ENCODE data around the gene TOP3B.

Gene TOP3B

DNA sequence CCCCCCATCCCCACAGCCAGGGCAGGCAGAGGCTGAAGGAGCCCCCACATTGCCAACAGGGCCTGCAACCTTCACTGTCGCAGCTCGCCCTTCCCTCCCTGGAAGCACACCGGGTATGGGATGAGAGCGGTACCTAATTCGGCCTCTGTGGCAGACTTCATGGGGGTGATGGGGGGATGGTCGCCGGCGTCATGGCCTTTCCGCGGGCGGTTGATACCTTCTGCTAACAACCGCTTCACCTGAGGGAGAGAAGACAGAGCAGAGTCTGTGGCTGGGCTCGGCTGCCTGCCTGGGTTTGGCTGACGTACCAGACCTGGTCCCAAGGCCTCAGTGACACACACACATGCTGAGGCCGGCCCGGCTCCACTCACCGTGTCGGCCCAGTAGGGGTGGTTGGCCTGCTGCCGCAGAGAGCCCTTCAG, 18.8 kb downstream of the TOP3B start:
- no peaks in the 10 kb centered on the region for H4K20me1 ChIP-seq (ENCODE audit: low read depth, low read length)
- H3F3A ChIP-seq (ENCODE audit: insufficient read depth), result no peaks in the 10 kb centered on the region
- no peak overlapping the region for H3K4me2 ChIP-seq (ENCODE audit: low read depth, low read length, poor library complexity, severe bottlenecking)
- TF ChIP-seq, protein P1, sequence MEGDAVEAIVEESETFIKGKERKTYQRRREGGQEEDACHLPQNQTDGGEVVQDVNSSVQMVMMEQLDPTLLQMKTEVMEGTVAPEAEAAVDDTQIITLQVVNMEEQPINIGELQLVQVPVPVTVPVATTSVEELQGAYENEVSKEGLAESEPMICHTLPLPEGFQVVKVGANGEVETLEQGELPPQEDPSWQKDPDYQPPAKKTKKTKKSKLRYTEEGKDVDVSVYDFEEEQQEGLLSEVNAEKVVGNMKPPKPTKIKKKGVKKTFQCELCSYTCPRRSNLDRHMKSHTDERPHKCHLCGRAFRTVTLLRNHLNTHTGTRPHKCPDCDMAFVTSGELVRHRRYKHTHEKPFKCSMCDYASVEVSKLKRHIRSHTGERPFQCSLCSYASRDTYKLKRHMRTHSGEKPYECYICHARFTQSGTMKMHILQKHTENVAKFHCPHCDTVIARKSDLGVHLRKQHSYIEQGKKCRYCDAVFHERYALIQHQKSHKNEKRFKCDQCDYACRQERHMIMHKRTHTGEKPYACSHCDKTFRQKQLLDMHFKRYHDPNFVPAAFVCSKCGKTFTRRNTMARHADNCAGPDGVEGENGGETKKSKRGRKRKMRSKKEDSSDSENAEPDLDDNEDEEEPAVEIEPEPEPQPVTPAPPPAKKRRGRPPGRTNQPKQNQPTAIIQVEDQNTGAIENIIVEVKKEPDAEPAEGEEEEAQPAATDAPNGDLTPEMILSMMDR (IDR thresholded peaks at IDR 0.05; ENCODE audit: insufficient read depth, low read length, poor library complexity, severe bottlenecking), result no peak
- TF ChIP-seq EZH2phosphoT487 (conservative IDR thresholded peaks at IDR 0.05; ENCODE audit: low read length), result no peak
- H3K36me3 ChIP-seq (ENCODE audit: low read length), result no peaks in the 10 kb centered on the region
- H3K4me3 ChIP-seq (ENCODE audit: insufficient read depth, low read length, poor library complexity, severe bottlenecking), result no peak overlapping the region
- no peaks in the 10 kb centered on the region for H3K9me3 ChIP-seq (ENCODE audit: insufficient read depth, low read length)
- H3K27ac ChIP-seq (ENCODE audit: low read depth, low read length), result no peak overlapping the region
- no peak overlapping the region for H2AFZ ChIP-seq (ENCODE audit: low read depth, low read length, severe bottlenecking)
- no peaks in the 10 kb centered on the region for H3K27me3 ChIP-seq (ENCODE audit: low read length)
- no peaks in the 10 kb centered on the region for H3K79me2 ChIP-seq (ENCODE audit: insufficient read depth, low read length)
- no peak overlapping the region for H3K9ac ChIP-seq (ENCODE audit: low read length)
- H3K9me2 ChIP-seq (replicated peaks; ENCODE audit: insufficient read depth, low read length), result no peaks in the 10 kb centered on the region

DNA sequence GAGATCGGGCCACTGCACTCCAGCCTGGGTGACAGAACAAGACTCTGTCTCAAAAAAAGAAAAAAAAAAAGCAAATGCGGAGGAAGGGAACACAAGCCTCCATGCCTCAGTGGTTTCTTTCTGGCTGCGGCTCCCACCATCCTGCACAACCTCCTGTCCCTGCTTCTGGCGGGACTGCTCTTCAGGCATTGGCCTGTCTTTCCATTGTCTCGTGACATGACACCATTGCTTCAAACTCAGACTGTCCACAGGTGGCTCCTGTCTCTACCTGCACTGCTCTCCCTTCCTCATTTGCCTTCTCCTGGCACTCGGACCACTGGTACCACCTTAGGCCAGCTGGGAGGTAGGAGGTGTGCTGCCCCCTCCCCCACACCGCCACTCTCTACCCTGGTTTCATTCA, 19.3 kb downstream of the TOP3B start:
- TF ChIP-seq, protein P1 (IDR thresholded peaks at IDR 0.05; ENCODE audit: insufficient read depth, low read length, poor library complexity, severe bottlenecking), result no peak
- no peak for TF ChIP-seq EZH2phosphoT487 (conservative IDR thresholded peaks at IDR 0.05; ENCODE audit: low read length)
- H3K4me3 ChIP-seq (ENCODE audit: insufficient read depth, low read length, poor library complexity, severe bottlenecking), result no peak overlapping the region
- H3K4me2 ChIP-seq (ENCODE audit: low read depth, low read length, poor library complexity, severe bottlenecking), result no peak overlapping the region
- H3K9ac ChIP-seq (ENCODE audit: low read length), result no peak overlapping the region
- no peaks in the 10 kb centered on the region for H3K27me3 ChIP-seq (ENCODE audit: low read length)
- H3K9me3 ChIP-seq (ENCODE audit: insufficient read depth, low read length), result no peaks in the 10 kb centered on the region
- no peaks in the 10 kb centered on the region for H3K36me3 ChIP-seq (ENCODE audit: low read length)
- no peaks in the 10 kb centered on the region for H3F3A ChIP-seq (ENCODE audit: insufficient read depth)
- H3K9me2 ChIP-seq (replicated peaks; ENCODE audit: insufficient read depth, low read length), result no peaks in the 10 kb centered on the region
- no peaks in the 10 kb centered on the region for H3K79me2 ChIP-seq (ENCODE audit: insufficient read depth, low read length)
- H4K20me1 ChIP-seq (ENCODE audit: low read depth, low read length), result no peaks in the 10 kb centered on the region
- H3K27ac ChIP-seq (ENCODE audit: low read depth, low read length), result no peak overlapping the region
- H2AFZ ChIP-seq (ENCODE audit: low read depth, low read length, severe bottlenecking), result no peak overlapping the region

DNA sequence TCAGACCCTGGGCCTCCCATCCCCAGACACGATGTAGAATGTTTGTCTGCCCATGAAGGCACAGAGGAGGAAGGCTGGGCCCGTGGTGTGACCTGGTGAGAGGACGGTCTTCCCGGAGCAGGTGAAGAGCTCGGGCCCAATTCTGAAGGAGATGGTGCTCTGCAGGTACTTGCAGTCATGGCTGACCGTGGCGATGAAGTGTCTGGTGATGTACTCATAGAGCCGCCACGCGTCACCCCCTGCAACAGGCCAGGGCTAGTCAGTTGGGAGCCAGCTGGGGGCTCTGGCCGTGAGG, 20.0 kb downstream of the TOP3B start:
- no peaks in the 10 kb centered on the region for H3K27me3 ChIP-seq (ENCODE audit: low read length)
- no peak overlapping the region for H3K9ac ChIP-seq (ENCODE audit: low read length)
- no peak overlapping the region for H3K27ac ChIP-seq (ENCODE audit: low read depth, low read length)
- H3K9me3 ChIP-seq (ENCODE audit: insufficient read depth, low read length), result no peaks in the 10 kb centered on the region
- H2AFZ ChIP-seq (ENCODE audit: low read depth, low read length, severe bottlenecking), result no peak overlapping the region
- H3K4me2 ChIP-seq (ENCODE audit: low read depth, low read length, poor library complexity, severe bottlenecking), result no peak overlapping the region
- H3K4me3 ChIP-seq (ENCODE audit: insufficient read depth, low read length, poor library complexity, severe bottlenecking), result no peak overlapping the region
- H3K9me2 ChIP-seq (replicated peaks; ENCODE audit: insufficient read depth, low read length), result no peaks in the 10 kb centered on the region
- H3F3A ChIP-seq (ENCODE audit: insufficient read depth), result no peaks in the 10 kb centered on the region
- H3K36me3 ChIP-seq (ENCODE audit: low read length), result no peaks in the 10 kb centered on the region
- TF ChIP-seq EZH2phosphoT487 (conservative IDR thresholded peaks at IDR 0.05; ENCODE audit: low read length), result no peak
- TF ChIP-seq, protein P1 (IDR thresholded peaks at IDR 0.05; ENCODE audit: insufficient read depth, low read length, poor library complexity, severe bottlenecking), result no peak
- H3K79me2 ChIP-seq (ENCODE audit: insufficient read depth, low read length), result no peaks in the 10 kb centered on the region
- H4K20me1 ChIP-seq (ENCODE audit: low read depth, low read length), result no peaks in the 10 kb centered on the region

All from SU-DHL-6 (cell line).